Stimulated activated CD8-positive, alpha-beta memory T cell treated with anti-CD3 and anti-CD28 coated beads, Interleukin-4, amount 100 ng/mL, for 4 hours (primary cell): ENCODE results near the gene CLEC1A.

Experiments
- DNase-seq, 2 donors: peaks; one replicate each; pipeline ENCODE4 v3.0.0-alpha.2; 2020; ENCODE audit warnings: low read depth in 2 of 2, low spot score in 1 of 2

CLEC1A gene, protein sequence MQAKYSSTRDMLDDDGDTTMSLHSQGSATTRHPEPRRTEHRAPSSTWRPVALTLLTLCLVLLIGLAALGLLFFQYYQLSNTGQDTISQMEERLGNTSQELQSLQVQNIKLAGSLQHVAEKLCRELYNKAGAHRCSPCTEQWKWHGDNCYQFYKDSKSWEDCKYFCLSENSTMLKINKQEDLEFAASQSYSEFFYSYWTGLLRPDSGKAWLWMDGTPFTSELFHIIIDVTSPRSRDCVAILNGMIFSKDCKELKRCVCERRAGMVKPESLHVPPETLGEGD

DNA sequence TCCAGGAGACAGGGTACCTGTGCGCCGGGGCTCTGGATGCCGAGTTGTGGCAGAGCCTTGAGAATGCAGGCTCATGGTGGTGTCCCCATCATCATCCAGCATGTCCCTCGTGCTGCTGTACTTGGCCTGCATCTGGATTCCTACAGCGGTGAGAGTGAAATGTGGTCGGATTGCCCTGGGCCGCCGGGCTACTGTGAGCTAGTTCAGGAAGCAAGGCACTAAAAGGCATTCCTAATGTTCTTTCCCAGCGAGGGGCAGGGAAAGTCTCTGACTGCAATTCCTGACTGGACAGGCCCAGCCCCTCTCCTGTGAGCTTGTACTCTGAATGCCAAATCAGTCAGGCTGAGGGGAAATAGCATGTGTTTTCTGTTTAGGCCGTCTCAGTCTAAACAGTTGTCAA is at the start of gene CLEC1A:
Gene CLEC1A, minus strand, starts transcription at position 195 of the 400 bp plus-strand sequence. Its CDS starts 63 bp downstream, at position 132.
- DNase-seq, result no peak

GRCh38 chr12:10147714-10148403 is 49.1 kb upstream of the CLEC1A start:
- no peak for DNase-seq

- DNase-seq, result no peak
Observed at GRCh38 chr12:10142976-10143589, 44.3 kb upstream of the CLEC1A start.

GRCh38 chr12:10140001-10140400 is 41.2 kb upstream of the CLEC1A start:
- no peak for DNase-seq

DNA sequence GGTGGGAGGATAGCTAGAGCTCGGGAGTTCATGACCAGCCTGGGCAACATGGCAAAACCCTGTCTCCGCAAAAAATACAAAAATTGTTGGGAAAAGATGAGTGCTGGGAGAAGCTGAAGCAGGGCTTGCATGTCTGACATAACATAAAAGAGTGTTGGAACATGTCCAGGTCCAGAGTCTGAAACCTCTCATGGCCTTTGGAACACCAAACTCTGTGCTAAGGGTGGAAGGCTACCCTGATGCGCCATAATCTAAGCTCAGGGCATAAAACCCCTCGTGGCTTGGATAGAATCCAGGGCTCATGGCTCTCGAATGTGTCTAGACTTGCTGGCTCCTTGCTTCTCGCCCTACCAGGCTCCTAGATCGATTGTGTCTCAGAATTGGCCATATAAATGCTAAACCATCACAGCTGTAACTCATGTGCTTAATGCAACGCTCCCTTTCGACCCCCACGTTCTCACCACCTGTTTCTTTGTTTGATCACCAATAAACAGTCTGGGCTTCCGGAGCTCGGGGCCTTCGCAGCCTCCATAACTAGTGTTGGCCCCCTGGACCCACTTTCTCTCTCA is 37.9 kb upstream of the CLEC1A start:
- DNase-seq, result no peak

DNA sequence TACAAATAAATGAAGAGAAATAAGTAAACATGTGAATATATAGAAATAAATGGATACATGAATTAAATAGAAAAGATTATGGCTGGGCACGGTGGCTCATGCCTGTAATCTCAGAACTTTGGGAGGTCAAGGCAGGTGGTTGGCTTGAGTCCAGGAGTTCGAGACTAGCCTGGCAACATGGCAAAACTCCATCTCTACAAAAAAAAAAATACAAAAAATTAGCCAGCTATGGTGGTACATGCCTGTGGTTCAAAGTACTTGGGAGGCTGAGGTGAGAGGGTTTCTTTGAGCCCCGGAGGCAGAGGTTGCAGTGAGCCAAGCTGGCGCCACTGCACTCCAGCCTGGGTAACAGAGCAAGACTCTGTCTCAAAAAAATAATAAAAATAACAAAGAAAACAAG is 36.3 kb upstream of the CLEC1A start:
- no peak for DNase-seq

DNA sequence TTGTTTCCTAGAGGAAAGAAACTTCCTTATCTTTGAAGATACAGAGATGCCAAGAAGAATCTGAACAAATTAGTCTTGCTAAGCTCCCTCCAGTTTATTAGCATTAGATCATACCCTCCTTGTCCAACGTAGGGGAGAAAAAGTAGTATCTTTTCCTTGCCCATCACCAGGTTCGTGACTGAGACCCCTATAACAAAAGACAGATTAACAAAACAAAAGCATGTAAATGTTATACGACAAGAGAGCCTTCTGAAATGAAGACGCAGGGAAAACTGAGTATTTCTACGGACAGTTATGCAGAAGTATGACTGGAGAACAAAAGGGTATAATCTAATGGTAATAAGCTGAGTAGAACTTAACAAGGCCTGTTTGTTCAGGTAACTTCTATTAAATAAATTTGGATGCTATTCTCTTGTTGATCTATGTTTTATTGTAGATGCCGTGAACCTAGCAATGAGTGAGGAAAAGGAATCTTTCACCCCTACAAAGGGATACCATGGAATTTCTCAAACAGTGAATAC is 34.1 kb upstream of the CLEC1A start:
- DNase-seq, result no peak

DNA sequence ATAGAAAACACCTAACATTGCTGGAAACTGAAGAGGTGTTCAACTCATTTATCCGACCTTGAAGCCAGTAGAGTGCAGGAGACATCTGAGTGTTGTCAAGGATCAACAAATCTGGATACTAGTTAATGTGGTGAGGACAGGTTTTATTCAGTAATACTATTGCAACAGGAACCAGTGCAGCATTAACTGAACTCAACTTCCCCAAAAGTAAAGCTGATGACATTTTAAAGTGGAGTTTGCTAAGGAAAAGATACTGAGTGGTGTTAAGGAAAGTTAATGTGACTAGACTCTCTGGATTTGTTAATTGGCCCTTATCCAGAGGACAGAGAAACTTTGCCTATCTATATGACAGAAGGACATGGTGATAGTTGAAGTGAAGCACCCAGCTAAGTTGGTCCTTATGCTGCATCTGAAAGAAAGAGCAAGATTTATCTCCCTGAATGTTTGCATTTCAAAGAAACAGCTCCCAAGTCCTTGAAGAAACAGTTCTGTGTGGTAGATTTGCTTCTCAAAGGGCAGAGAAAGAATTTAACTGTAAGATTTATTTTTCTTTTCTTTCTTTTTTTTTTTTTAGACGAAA is 32.4 kb upstream of the CLEC1A start:
- no peak for DNase-seq

DNA sequence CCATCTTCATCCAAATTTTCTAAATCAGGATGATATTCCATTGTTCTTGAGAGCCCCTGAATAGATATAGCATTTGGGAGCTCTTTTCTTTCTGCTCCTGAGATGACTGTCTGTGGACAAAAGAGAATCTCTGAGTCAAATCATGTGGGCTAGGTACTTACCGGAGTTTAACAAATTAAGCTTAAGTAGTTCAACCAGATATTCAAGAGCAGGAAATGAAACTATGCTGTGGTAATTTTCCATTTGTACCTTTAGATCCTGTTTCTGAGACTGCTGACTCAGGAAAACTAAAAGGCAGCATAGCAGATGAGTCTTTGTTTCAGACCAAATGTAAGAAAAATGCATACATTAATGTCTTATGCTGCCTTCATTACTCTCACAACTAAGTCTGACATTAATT is 31.3 kb upstream of the CLEC1A start, which contains the start of gene CLEC7A:
Gene CLEC7A, minus strand, starts transcription at position 158 of the 400 bp plus-strand sequence. Its CDS starts 117 bp downstream, at position 41.
- DNase-seq, result no peak

DNA sequence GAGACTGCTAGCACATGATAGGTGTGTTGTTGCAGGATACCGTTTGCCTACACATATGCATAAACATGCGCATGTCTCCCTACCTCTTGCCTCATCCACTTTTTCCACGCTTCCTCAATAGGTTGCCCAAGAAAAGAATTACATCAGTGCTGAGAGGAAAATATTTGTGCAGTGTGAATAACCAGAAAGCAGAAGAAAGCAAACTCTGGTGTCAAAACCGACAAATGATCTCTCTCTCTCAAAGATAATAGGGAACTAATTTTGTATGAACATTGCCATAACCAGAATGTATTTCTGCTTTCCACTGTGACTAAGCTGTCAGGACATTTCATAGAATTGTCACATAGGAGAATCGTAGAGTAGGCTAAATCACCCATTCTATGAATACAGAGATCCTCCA is 29.9 kb upstream of the CLEC1A start:
- DNase-seq, result no peak

DNA sequence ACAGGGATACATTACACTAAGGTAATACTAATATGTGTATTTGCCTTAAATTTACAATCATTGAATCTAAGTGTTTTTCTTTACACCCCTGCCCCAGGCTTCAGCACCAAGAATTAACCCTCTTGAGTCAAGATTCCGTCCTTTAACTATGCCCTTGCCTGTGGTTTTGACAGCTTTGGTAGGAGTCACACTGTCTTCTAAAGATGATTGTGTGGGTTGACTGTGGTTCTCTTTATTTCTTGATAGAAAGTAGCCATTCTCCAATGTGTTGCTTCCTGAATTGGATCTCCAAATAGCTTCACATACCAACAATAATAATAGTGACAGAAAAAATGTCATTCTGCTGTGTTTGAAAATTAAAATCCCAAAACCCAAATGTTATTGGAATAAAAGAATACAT is 27.6 kb upstream of the CLEC1A start:
- DNase-seq, result no peak

GRCh38 chr12:10122689-10123088 is 23.9 kb upstream of the CLEC1A start:
- no peak for DNase-seq

- no peak for DNase-seq
Observed at GRCh38 chr12:10121278-10121677, 22.5 kb upstream of the CLEC1A start.

DNA sequence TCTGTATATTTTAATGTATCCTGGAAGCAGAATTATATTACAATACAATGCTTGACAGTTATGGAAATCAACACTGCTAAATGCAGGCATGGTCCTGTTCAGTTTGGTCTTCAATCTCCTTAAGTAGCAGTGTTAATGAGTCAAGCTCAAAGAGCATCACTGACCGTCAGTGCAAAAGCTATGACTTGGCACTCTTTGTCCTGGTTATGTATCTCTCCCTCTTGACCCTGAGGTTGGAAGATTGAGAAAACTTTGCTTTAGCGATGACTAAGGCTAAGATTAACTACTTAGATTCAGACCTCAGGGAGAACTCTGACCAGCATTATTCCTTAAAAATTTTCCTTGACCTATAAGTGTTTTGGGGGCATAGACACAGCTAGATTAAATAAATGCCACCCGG is 20.3 kb upstream of the CLEC1A start:
- DNase-seq, result no peak

- DNase-seq, result no peak
Observed at GRCh38 chr12:10115890-10116289, 17.1 kb upstream of the CLEC1A start.

DNA sequence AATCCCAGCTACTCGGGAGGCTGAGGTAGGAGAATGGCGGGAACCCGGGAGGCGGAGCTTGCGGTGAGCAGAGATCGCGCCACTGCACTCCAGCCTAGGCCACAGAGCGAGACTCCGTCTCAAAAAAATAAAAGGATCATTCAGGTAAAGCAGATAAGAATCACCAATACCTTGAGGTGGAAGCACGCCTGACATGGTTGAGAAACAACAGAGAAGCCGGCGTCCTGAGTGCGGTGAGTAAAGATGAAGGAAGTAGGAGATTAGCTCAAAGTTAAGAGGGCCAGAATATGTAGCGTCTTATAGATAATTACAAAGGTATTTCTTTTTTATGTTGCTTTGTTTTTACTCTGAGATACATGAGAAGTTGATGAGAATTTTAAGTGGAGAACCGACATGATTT is 16.5 kb upstream of the CLEC1A start:
- no peak for DNase-seq

- no peak for DNase-seq
Observed at GRCh38 chr12:10113920-10114319, 15.1 kb upstream of the CLEC1A start.

DNA sequence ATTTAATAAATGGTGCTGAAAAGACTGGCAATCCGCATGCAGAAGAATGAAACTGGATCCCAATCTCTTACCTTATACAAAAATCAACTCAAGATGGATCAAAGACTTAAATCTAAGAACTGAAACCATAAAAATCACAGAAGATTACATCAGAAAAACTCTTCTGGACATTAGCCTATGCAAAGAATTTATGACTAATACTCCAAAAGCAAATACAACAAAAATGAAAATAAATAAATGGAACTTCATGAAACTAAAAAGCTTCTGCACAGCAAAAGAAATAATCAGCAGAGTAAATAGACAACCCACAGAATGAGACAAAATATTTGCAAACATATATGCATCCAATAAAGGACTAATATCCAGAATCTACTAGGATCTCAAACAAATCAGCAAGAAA is 14.3 kb upstream of the CLEC1A start:
- no peak for DNase-seq

DNA sequence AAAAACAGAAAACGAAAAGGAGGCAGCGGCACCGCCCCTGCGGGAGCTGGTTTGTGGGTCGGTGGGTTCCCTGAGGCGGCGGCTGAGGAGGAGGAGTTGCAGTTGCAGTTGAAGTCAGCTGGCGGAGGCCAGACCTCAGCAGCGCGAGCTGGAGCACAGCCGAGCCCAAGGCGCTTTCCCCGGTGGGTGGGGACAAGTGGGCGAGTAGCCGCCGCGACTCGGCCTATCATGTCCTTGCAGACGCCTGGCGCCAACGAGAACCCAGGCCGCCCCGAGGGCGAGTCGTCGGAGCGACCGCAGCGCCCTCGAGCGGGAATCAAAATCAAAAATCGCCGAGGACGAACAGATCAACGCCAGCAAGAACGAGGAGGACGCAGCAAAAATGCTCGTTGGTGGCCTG is 12.7 kb upstream of the CLEC1A start:
- DNase-seq, result no peak

GRCh38 chr12:10110256-10110844 is 11.6 kb upstream of the CLEC1A start:
- no peak for DNase-seq

DNA sequence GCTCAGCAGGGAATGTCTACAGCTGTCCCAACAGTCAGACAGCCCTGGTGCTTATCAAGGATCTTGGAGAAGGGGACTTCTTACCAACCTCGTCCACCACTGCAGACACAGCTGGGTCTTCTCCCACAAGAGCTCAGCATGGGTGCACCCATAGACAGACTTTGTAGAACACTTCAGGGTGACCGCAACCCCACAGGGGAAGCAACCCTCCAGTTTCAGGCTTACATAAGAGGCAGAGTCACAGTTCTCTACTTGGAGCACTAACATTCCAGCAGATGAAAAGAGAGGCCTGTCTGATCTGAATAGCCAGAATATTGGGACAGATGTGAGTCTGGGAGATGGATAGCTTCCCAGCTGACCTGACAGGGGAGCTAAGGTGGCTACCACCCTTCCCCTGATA is 3.5 kb upstream of the CLEC1A start:
- no peak for DNase-seq
